Nephron progenitor cell (in vitro differentiated cells): ENCODE data around the gene IL33.

ENCODE experiments used
- DNase-seq: peaks from one replicate; pipeline ENCODE4 v3.0.0; 2021
- H3K27ac Mint-ChIP-seq: 2 replicates; pipeline ENCODE4 v1.8.0; 2021; ENCODE audit warnings: mild to moderate bottlenecking, moderate library complexity, mixed read lengths
- H3K27me3 Mint-ChIP-seq: 2 replicates; pipeline ENCODE4 v1.8.0; 2021; ENCODE audit warnings: mild to moderate bottlenecking, low read depth, mixed read lengths; ENCODE audit not compliant: poor library complexity
- H3K36me3 Mint-ChIP-seq: 2 replicates; pipeline ENCODE4 v1.8.0; 2021; ENCODE audit warnings: low read depth, mixed read lengths
- H3K4me1 Mint-ChIP-seq: 2 replicates; pipeline ENCODE4 v1.8.0; 2021; ENCODE audit warnings: mixed read lengths
- H3K4me3 Mint-ChIP-seq: 2 replicates; pipeline ENCODE4 v1.8.0; 2021; ENCODE audit warnings: mild to moderate bottlenecking, moderate library complexity, mixed read lengths
- H3K9me3 Mint-ChIP-seq: 2 replicates; pipeline ENCODE4 v1.8.0; 2021; ENCODE audit warnings: mild to moderate bottlenecking, moderate library complexity, mixed read lengths
- CTCF ChIP-seq: fragments of 200-600 bp; sonication (generic); IDR thresholded peaks from 2 replicates; pipeline ENCODE4 v1.5.0; 2021; ENCODE audit warnings: antibody characterized with exemption

IL33 gene

GRCh38 chr9:6195714-6196360, 19.8 kb upstream of the IL33 start:
- Mint-ChIP-seq H3K4me1 (no peaks in the 10 kb centered on the region), H3K27me3 (no peaks in the 10 kb centered on the region), H3K4me3 (no peak overlapping the region), H3K27ac (no peak overlapping the region), H3K9me3 (no peaks in the 10 kb centered on the region), H3K36me3 (no peaks in the 10 kb centered on the region)
- no peak for DNase-seq
- TF ChIP-seq CTCF = no peak

- Mint-ChIP-seq H3K4me3 (no peak overlapping the region), H3K27me3 (no peaks in the 10 kb centered on the region), H3K36me3 (no peaks in the 10 kb centered on the region), H3K27ac (no peak overlapping the region), H3K9me3 (no peaks in the 10 kb centered on the region), H3K4me1 (no peaks in the 10 kb centered on the region)
- peak; percentile 25 for TF ChIP-seq CTCF
- DNase-seq = no peak
Measured at GRCh38 chr9:6197330-6197729, 18.3 kb upstream of the IL33 start.

GRCh38 chr9:6198251-6198650, 17.4 kb upstream of the IL33 start:
- H3K27me3 Mint-ChIP-seq = no peaks in the 10 kb centered on the region
- H3K9me3 Mint-ChIP-seq = no peaks in the 10 kb centered on the region
- no peaks in the 10 kb centered on the region for H3K4me1 Mint-ChIP-seq
- H3K27ac Mint-ChIP-seq = no peak overlapping the region
- no peak for TF ChIP-seq CTCF
- no peaks in the 10 kb centered on the region for H3K36me3 Mint-ChIP-seq
- H3K4me3 Mint-ChIP-seq = no peak overlapping the region
- no peak for DNase-seq

- no peak for DNase-seq
- no peak overlapping the region for H3K27ac Mint-ChIP-seq
- H3K27me3 Mint-ChIP-seq = no peaks in the 10 kb centered on the region
- no peak for TF ChIP-seq CTCF
- no peaks in the 10 kb centered on the region for H3K36me3 Mint-ChIP-seq
- no peak overlapping the region for H3K4me3 Mint-ChIP-seq
- H3K4me1 Mint-ChIP-seq = no peaks in the 10 kb centered on the region
- H3K9me3 Mint-ChIP-seq = no peaks in the 10 kb centered on the region
Measured at GRCh38 chr9:6199596-6199995, 16.0 kb upstream of the IL33 start.

GRCh38 chr9:6200761-6201160, 14.8 kb upstream of the IL33 start:
- no peak for TF ChIP-seq CTCF
- Mint-ChIP-seq H3K4me3 (no peak overlapping the region), H3K4me1 (no peaks in the 10 kb centered on the region), H3K36me3 (no peaks in the 10 kb centered on the region), H3K27me3 (no peaks in the 10 kb centered on the region), H3K27ac (no peak overlapping the region), H3K9me3 (no peaks in the 10 kb centered on the region)
- DNase-seq = no peak

GRCh38 chr9:6209966-6210365, 5.6 kb upstream of the IL33 start:
- Mint-ChIP-seq H3K4me1 (no peaks in the 10 kb centered on the region), H3K27ac (no peak overlapping the region), H3K4me3 (no peak overlapping the region), H3K36me3 (no peaks in the 10 kb centered on the region), H3K9me3 (peaks cover 49% of the 10 kb centered on the region), H3K27me3 (peaks cover 7% of the 10 kb centered on the region)
- no peak for DNase-seq
- no peak for TF ChIP-seq CTCF
